ENCODE results near the gene TRERF1.

Gene TRERF1

GRCh38 chr6:42407379-42407778 is 44.3 kb downstream of the TRERF1 start:
- TF ChIP-seq FOXP2 (optimal IDR thresholded peaks at IDR 0.05; ENCODE audit: control extremely low read depth, extremely low read length, insufficient read depth) (no peak), EZH2 (IDR thresholded peaks at IDR 0.05) (no peak), POLR2AphosphoS5 (IDR thresholded peaks at IDR 0.05; ENCODE audit: borderline replicate concordance, low read depth, low read length) (no peak)
- Histone ChIP-seq H3K9me3 (ENCODE audit: low read depth, low read length) (no peaks in the 10 kb centered on the region), H3K27ac (no peak overlapping the region), H3K9ac (ENCODE audit: insufficient read length) (no peak overlapping the region), H3K4me3 (no peak overlapping the region), H3K36me3 (ENCODE audit: insufficient read depth, low read length) (no peaks in the 10 kb centered on the region)
- DNase-seq (ENCODE audit: low read depth, low spot score), result no peak

GRCh38 chr6:42406306-42407280 is 45.1 kb downstream of the TRERF1 start:
- Histone ChIP-seq H3K9me3 (ENCODE audit: low read depth, low read length) (no peaks in the 10 kb centered on the region), H3K27ac (no peak overlapping the region), H3K4me3 (no peak overlapping the region), H3K9ac (ENCODE audit: insufficient read length) (no peak overlapping the region), H3K36me3 (ENCODE audit: insufficient read depth, low read length) (no peaks in the 10 kb centered on the region)
- TF ChIP-seq POLR2AphosphoS5 (IDR thresholded peaks at IDR 0.05; ENCODE audit: borderline replicate concordance, low read depth, low read length) (no peak), FOXP2 (optimal IDR thresholded peaks at IDR 0.05; ENCODE audit: control extremely low read depth, extremely low read length, insufficient read depth) (no peak), EZH2 (IDR thresholded peaks at IDR 0.05) (no peak)
- DNase-seq (ENCODE audit: low read depth, low spot score), result no peak

- Histone ChIP-seq H3K4me3 (no peak overlapping the region), H3K27ac (no peak overlapping the region)
- TF ChIP-seq EZH2 (IDR thresholded peaks at IDR 0.05) (no peak), POLR2AphosphoS5 (IDR thresholded peaks at IDR 0.05; ENCODE audit: borderline replicate concordance, low read depth, low read length) (no peak), FOXP2 (optimal IDR thresholded peaks at IDR 0.05; ENCODE audit: control extremely low read depth, extremely low read length, insufficient read depth) (no peak)
Observed at GRCh38 chr6:42405021-42405420, 46.7 kb downstream of the TRERF1 start.

GRCh38 chr6:42404484-42404883 is 47.2 kb downstream of the TRERF1 start:
- Histone ChIP-seq H3K36me3 (ENCODE audit: insufficient read depth, low read length) (no peaks in the 10 kb centered on the region), H3K9me3 (ENCODE audit: low read depth, low read length) (no peaks in the 10 kb centered on the region), H3K4me3 (no peak overlapping the region), H3K9ac (ENCODE audit: insufficient read length) (no peak overlapping the region), H3K27ac (no peak overlapping the region)
- no peak for DNase-seq (ENCODE audit: low read depth, low spot score)
- TF ChIP-seq POLR2AphosphoS5 (IDR thresholded peaks at IDR 0.05; ENCODE audit: borderline replicate concordance, low read depth, low read length), result no peak
- no peak for TF ChIP-seq FOXP2 (optimal IDR thresholded peaks at IDR 0.05; ENCODE audit: control extremely low read depth, extremely low read length, insufficient read depth)
- TF ChIP-seq EZH2 (IDR thresholded peaks at IDR 0.05), result no peak

More at GRCh38 chr6:42405021-42405420, 46.7 kb downstream of the TRERF1 start:
- no peaks in the 10 kb centered on the region for H3K9me3 ChIP-seq (ENCODE audit: low read depth, low read length)
- no peaks in the 10 kb centered on the region for H3K36me3 ChIP-seq (ENCODE audit: insufficient read depth, low read length)
- no peak overlapping the region for H3K9ac ChIP-seq (ENCODE audit: insufficient read length)
- DNase-seq (ENCODE audit: low read depth, low spot score), result no peak

GRCh38 chr6:42403831-42404230 is 47.9 kb downstream of the TRERF1 start:
- no peak for DNase-seq (ENCODE audit: low read depth, low spot score)
- Histone ChIP-seq H3K4me3 (no peak overlapping the region), H3K27ac (no peak overlapping the region), H3K9me3 (ENCODE audit: low read depth, low read length) (no peaks in the 10 kb centered on the region), H3K36me3 (ENCODE audit: insufficient read depth, low read length) (no peaks in the 10 kb centered on the region), H3K9ac (ENCODE audit: insufficient read length) (no peak overlapping the region)
- TF ChIP-seq POLR2AphosphoS5 (IDR thresholded peaks at IDR 0.05; ENCODE audit: borderline replicate concordance, low read depth, low read length), result no peak
- no peak for TF ChIP-seq EZH2 (IDR thresholded peaks at IDR 0.05)
- no peak for TF ChIP-seq FOXP2 (optimal IDR thresholded peaks at IDR 0.05; ENCODE audit: control extremely low read depth, extremely low read length, insufficient read depth)

GRCh38 chr6:42403421-42403820 is 48.3 kb downstream of the TRERF1 start:
- Histone ChIP-seq H3K9ac (ENCODE audit: insufficient read length) (no peak overlapping the region), H3K9me3 (ENCODE audit: low read depth, low read length) (no peaks in the 10 kb centered on the region), H3K4me3 (no peak overlapping the region), H3K36me3 (ENCODE audit: insufficient read depth, low read length) (no peaks in the 10 kb centered on the region), H3K27ac (no peak overlapping the region)
- no peak for DNase-seq (ENCODE audit: low read depth, low spot score)
- TF ChIP-seq POLR2AphosphoS5 (IDR thresholded peaks at IDR 0.05; ENCODE audit: borderline replicate concordance, low read depth, low read length) (no peak), EZH2 (IDR thresholded peaks at IDR 0.05) (no peak), FOXP2 (optimal IDR thresholded peaks at IDR 0.05; ENCODE audit: control extremely low read depth, extremely low read length, insufficient read depth) (no peak)

- TF ChIP-seq EZH2 (IDR thresholded peaks at IDR 0.05) (no peak), FOXP2 (optimal IDR thresholded peaks at IDR 0.05; ENCODE audit: control extremely low read depth, extremely low read length, insufficient read depth) (no peak), POLR2AphosphoS5 (IDR thresholded peaks at IDR 0.05; ENCODE audit: borderline replicate concordance, low read depth, low read length) (no peak)
- DNase-seq (ENCODE audit: low read depth, low spot score), result no peak
- Histone ChIP-seq H3K4me3 (no peak overlapping the region), H3K9ac (ENCODE audit: insufficient read length) (no peak overlapping the region), H3K36me3 (ENCODE audit: insufficient read depth, low read length) (no peaks in the 10 kb centered on the region), H3K27ac (no peak overlapping the region), H3K9me3 (ENCODE audit: low read depth, low read length) (no peaks in the 10 kb centered on the region)
Observed at GRCh38 chr6:42402184-42402583, 49.5 kb downstream of the TRERF1 start.

GRCh38 chr6:42401613-42401951 is 50.1 kb downstream of the TRERF1 start:
- Histone ChIP-seq H3K9ac (ENCODE audit: insufficient read length) (no peak overlapping the region), H3K27ac (no peak overlapping the region)
- TF ChIP-seq FOXP2 (optimal IDR thresholded peaks at IDR 0.05; ENCODE audit: control extremely low read depth, extremely low read length, insufficient read depth) (no peak), EZH2 (IDR thresholded peaks at IDR 0.05) (no peak), POLR2AphosphoS5 (IDR thresholded peaks at IDR 0.05; ENCODE audit: borderline replicate concordance, low read depth, low read length) (no peak)

More at GRCh38 chr6:42401613-42401951, 50.1 kb downstream of the TRERF1 start:
- Histone ChIP-seq H3K36me3 (ENCODE audit: insufficient read depth, low read length) (no peaks in the 10 kb centered on the region), H3K9me3 (ENCODE audit: low read depth, low read length) (no peaks in the 10 kb centered on the region), H3K4me3 (no peak overlapping the region)
- no peak for DNase-seq (ENCODE audit: low read depth, low spot score)

All from SK-N-MC (cell line).